HG03060 (cell line): ENCODE data around the gene PAPOLG.

Source experiments
- ATAC-seq: cut with Tn5 transposase; IDR thresholded peaks from one replicate; pipeline ENCODE4 v1.9.1; 2021; ENCODE audit warnings: low read depth, moderate number of reproducible peaks; ENCODE audit not compliant: unreplicated experiment

Gene PAPOLG

DNA sequence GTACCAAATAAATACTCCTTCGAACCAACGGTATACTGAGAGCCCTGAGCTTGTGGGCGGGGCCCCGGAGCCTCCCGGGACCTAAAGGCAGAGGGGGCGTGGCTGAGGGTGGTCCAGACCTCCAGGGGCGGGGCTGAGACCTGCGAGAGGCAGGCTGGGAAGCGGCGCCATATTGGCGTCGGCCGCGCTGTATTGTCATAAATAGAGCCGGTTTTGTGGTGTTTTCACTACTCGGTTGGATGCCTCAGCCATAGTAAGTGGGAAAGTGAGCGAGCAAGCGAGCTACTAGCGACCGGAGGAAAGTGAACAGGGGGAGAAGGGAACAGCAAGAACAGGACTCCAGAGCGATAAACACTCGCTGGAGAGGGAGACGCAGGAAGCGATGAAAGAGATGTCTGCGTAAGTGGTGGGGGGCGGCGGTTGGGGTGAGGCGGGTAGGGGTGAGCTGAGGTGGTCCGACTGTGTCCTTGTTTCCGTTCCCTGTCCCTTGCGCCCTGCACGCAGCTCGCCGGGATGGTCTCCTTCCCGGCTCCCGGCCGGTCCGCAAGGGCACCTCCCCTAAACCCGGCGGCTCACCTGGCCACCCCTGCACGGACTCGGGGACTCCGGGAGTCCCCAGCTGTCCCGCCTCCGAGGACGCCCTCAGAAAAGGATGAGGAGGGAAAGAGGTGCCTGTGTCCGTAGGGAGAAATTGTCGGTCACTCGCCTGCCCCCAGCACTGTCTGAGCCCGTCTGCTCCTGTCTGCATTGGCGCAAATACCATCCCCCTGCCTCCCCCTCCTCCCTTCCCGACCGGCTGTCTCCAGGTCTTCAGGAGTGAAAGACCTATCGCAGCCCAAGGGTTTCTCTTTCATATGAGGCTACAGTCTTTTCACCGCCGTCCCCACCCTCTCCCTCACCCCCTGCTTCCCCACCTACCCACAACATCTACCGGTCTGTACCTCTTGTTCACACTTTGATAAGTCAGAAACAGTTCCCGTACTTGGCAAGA is at the start of gene PAPOLG:
Gene PAPOLG, plus strand, starts transcription at position 172 of the 991 bp plus-strand sequence. Its CDS starts 211 bp downstream, at position 383.
- ATAC-seq: peak; percentile 92

DNA sequence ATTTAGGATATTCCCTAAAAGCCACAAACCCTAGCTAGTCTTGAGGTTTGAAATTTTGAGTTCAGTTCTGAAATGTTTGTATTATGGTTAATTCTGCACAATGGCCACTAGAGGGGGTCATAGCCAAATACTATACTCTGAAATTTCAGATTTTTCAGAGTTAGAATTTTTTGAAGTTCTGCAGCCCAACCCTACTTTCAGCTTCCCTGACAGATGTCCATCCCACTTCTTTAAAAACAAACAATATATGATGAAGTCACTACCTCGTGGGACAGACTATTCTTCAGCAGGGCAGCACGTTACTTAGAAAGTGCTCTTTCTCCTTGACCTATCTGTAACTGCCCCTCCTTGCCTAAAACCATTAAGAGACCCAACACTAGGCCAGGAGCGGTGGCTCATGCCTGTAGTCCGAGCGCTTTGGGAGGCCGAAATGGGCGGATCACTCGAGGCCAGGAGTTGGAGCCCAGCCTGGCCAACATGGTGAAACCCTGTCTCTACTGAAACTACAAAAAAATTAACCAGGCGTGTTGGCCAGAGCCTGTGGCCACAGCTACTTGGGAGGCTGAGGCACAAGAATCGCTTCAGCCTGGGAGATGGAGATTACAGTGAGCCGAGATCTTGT is 48.2 kb upstream of the PAPOLG start:
- no peak for ATAC-seq

DNA sequence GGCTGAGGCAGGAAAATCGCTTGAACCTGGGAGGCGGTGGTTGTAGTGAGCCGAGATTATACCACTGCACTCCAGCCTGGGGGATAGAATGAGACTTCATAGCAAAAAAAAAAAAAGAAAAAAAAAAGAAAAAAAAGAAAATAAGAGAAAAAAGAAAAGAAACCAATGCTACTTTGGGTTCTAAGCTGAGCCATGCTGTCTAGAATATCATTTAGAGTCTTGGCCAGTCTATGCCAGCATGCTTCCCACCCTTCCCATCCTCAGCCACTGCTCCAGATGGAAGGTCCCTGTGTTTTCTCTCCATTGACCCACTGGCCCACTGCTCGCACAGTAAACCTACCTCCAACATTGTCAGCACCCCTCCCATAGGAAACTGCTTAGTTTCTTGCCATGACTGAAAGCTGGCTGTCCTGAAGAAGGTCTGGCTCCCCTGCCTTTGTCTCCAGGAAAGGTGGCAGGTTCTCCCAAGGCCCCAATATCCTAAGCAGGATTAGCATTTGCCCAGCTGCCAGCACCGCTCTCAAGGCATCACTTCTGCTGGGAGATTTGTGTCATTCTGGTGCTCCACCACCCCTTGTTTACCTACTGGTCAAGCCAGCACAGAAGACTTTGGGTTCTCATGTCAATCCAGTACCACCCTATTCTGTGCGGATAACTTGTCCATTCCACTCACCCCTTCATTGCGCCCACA is 47.3 kb upstream of the PAPOLG start:
- ATAC-seq: no peak

DNA sequence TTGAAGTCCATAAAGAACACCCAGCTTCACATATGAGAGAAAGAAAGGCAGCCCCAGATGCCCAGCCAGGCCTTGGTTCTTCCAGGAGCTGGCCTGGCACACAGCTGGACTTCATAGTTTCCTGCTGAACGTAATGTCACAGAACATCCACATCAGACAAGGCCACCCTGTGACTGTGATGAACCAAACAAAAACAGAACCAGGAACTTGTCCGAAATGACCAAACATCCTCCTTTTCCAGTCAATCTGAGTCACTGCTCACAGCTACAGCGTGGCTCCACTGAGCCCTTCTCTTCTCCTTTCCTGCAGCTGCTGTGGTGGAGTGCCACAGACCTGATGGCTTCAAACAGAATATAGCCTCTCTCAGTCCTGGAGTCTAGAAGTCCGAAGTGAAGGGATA is 45.4 kb upstream of the PAPOLG start:
- ATAC-seq: no peak

DNA sequence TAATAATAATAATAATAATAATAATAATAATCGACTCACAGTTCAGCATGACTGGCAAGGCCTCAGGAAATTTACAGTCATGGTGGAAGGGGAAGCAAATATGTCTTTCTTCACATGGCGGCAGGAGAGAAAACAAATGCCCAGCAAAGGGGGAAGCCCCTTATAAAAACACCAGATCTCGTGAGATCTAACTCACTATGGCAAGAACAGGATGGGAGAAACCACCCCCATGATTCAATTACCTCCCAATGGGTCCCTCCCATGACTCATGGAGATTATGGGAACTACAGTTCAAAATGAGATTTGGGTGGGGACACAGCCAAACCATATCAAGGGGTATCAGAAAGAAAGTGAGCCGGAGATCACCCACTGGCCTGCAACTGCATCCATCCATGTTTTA is 40.5 kb upstream of the PAPOLG start:
- no peak for ATAC-seq

DNA sequence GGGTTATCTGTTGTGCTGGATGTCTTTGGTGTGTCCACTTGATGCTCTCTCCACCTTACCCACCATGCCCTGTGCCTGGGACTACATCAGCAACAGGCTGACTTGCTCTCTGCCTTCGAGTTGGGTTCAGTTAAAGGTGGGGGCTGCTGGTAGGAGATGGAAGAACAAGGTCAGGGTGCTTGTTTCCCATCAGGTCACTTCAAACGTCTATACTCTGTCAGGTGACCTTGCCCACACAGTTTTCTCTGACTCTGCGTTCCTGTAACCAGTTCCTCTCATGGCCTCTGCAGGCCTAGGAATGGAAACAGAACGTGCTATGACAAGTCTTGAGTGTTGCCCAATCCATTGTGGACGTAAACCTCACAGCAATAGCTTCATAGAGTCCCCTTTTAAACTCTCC is 38.4 kb upstream of the PAPOLG start:
- no peak for ATAC-seq

DNA sequence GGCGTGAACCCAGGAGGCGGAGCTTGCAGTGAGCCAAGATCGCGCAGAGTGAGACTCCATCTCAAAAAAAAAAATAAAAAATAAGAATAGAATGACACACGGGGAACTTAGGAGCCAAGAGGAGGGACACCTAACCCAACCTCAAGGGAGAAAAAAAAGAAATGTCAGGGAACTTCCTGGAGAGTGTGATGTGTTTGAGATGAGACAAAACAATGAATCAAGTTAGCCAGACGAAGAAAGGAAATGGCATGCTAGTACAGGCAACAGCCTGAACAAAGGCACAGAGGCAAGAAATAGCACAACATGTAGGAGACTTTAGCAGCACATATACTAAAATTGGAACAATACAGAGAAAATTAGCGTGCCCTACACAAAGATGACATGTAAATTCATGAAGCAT is 36.7 kb upstream of the PAPOLG start:
- ATAC-seq: no peak

DNA sequence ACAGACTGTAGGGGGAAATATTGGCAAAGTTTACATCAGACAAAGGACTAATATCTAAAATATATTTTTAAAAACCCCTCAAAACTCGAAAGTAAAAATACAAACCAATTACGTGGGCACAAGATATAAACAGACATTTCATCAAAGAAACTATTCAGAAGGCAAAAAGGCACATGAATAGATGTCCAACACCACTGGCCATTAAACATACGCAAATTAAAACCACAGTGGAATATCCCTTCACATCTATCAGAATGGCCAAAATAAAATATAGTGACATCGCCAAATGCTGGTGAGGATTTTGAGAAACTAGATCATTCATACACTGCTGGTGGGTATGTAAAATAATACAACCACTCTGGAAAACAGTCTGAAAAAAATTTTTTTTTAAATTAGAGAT is 30.6 kb upstream of the PAPOLG start:
- ATAC-seq: no peak

DNA sequence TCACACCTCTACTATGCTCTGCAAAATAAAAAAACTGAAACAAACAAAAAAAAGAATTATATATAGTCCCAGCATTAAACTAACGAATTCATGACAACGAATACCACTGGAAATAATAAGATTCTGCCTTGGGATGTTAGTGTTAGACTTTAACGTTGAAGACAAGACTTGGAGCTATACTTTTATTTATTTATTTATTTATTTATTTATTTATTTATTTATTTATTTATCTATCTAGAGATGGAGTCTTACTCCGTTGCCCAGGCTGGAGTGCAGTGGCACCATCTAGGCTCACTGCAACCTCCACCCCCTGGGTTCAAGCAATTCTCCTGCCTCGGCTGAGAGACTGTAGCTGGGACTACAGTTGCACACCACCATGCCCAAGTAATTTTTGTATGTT is 27.2 kb upstream of the PAPOLG start:
- ATAC-seq: no peak

DNA sequence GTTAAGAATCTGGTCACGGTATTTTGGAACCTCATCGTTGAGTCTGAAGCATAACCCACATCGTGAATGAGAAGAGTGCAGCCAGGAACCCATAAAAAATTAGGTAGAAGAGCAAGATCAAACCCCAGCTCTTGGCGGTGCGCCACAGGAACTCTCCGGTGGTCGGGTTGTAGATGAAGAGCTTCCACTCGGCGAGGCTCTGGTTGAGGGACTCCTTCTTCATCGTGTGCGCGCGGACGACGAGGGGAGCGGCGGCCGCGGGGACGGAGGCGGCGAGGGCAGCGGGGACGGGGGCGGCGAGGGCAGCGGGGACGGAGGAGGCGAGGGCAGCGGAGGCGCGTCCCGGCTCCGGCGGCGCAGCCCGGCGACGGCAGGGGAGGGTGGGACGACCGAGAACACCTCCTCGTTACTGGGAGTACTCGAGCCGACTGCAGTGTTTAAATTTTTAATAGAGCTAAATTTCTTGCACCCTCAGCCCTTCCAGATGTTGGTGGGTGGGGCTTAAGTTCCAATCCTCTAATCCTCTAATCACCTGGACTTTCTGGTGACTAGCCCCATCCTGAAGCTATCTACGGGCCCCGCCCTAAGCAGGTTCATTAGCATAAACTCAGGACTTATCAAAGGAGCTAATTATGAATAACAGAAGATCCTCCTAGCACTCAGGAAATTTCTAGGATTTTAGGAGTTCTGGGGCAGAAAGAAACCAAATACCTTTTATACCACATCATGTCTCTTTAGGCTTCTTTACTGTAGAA is 20.4 kb upstream of the PAPOLG start:
- no peak for ATAC-seq

DNA sequence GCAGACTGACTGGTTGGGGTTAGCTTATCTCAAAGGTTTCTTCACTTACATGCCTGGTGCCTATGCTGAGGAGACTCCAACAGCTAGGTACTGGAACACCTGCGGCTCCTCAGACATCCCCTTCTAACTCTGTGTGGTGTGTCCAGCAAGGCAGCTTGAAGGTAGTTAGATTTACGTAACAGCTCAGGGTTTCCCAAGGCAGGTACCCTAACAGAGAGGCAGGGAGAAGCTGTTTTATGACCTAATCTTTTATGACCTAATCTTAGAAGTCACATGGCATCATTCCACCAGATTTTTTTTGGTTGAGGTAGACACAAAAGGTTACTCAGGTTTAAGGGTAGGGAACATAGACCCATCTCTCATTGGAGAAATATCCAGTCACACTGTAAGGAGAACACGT is 17.4 kb upstream of the PAPOLG start:
- no peak for ATAC-seq

DNA sequence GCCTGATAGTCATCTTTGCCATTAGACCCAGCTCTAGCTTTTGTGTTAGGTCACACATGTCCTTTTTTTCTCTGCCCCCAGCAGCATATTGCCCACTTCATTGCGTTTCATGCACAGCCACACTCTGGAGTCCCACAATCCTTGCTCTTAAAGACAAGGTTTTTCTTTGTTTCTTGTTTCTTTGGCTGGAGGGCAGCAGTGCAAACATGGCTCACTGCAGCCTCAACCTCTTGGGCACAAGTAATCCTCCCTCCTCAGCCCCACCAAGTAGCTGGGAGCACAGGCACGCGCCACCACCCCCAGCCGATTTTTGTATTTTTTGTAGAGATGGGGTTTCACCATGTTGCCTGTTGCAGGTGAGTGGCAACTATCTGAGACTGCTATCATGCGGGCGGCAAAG is 16.9 kb upstream of the PAPOLG start:
- no peak for ATAC-seq

DNA sequence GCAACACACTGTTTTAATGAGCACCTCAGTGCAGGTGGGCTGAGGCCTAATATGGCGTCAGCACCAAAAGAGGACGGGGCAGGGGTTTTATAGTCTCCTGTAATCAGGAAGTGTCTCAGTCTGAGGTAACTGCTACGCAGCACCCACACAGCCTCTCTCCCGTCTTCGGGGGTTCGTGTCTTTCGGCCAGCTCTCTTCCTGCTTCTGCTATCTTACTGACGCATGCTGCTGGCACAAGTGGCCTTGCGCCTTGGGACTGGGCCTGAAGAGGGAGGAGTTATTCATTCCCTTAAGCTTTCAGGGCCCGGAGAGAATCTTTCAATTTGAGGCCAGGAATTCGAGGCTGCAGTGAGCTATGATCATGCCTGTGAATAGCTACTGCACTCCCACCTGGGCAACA is 14.5 kb upstream of the PAPOLG start:
- no peak for ATAC-seq

DNA sequence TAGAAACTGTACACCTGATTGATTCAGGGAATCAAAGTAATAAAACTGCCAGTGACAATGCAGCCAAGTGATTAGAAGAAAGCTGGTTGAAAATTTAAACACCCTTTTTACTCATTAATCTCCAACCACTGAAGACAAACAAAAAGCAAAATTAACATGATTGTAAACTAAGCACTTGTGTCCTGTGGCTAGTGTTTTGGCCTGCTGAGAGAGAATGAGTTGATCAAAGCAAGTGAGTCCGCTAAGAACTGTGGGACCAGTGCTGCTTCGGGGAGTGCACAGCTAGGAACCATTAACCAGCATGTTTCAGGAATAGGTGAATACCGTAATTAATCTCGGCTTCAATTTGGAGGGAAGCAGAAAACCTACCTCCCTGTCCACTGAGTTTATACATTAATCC is 13.6 kb upstream of the PAPOLG start:
- ATAC-seq: no peak

DNA sequence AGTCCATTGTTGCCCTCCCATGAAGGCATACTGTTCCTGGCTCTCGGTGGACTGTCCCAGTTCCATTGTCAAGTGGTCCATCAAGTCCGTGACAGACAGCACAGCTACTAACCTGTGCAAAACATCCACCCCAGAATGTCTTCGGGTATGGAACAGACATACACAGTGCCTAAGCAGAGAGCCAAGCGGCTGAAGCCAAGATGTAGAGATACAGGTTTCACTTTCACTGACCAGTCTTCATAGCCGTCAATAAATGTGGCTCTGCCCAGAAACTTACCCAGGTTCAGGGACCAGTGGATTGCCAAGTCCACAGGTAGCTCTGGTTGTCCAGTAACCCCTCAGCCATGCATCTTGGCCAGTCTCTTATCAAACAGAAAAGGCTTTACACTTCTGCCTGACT is 10.7 kb upstream of the PAPOLG start:
- ATAC-seq: no peak

DNA sequence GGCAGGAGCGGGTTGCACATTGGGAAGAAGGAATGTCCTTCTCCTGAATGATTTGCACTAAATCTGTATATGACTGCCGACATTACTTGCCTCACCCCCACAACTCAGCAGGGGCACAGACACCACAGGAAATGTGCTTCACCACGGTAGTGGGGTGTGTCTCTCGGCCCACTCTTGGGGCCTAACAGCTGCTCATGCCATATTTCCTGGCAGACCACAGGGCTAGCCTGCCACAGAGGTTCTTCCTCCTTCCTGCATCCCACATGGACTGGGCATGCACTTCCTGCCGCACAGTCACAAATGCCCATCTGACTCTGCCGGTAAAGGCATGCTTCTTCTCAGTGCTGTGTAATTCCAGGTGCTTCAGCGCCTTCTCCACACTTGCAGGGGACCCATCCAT is 10.3 kb upstream of the PAPOLG start:
- no peak for ATAC-seq

DNA sequence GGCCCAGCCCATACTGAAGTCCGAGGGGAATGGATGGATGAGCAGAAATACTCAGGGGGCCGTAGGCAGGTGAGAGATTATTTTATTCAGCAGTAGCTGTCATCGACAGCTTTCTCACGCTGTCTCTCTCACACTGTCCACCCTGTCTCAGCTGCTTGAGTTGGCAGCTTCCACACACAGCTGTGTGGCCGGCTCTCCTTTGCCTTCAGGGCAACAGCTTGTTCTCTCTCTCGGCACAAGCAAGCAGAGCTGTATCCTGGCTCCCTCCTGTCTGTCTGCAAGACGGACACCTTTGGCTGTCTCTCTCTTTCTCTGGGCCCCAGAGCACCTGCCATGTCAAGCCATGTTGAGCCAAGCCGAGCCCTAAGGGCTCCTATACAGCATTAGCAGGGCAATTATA is 9.8 kb upstream of the PAPOLG start:
- no peak for ATAC-seq

DNA sequence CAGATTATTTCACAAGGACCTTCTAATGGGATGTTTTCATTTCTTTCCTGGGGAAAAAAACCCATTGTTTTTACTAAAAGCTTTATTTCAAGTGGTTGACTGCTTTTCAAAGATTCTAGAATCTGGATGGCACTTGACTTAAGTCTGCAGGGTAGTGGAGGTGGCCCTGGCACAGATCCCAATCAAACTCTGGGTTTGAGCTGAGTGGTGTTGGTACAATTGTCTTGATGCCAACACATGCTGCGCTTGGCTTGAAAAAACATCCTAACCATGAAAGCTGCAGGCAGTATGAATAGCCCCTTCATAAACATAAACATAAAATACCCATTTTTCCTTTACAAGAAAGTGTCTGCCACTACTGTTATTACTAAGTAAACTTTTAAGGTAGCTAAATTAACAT is 3.6 kb downstream of the PAPOLG start:
- ATAC-seq: no peak

DNA sequence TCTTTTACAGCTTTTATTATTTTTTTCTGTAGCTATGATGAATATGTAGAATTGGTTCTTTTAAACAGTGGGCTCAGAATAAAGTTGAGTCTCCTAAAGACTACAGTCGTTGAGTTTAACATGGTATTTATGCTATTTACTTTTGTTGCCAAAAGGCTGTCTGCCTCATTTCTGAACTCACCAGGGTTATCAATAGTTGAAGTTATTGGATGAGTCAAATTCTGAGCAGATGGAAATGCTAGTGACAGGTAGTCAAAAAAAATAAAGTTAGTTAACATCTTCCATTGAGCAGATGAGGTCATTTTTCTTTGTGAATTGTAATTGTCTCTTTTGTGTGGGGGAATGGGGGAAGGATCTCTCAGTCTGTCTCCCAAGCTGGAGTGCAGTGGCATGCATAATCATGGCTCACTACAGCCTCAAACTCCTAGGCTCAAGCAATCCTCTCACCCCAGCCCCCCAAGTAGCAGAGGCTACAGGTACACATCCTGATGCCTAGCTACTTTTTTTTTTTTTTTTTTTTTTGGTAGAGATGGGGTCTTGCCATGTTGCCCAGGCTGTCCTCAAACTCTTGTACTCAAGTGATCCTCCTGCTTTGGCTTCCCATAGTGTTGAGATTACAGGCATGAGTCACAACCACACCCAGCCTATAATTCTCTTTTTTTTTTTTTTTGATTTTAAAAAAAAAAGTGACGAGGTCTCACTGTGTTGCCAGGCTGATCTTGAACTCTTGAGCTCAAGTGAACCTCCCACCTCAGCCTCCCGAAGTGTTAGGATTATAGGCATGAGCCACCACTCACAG is 8.9 kb downstream of the PAPOLG start:
- no peak for ATAC-seq

DNA sequence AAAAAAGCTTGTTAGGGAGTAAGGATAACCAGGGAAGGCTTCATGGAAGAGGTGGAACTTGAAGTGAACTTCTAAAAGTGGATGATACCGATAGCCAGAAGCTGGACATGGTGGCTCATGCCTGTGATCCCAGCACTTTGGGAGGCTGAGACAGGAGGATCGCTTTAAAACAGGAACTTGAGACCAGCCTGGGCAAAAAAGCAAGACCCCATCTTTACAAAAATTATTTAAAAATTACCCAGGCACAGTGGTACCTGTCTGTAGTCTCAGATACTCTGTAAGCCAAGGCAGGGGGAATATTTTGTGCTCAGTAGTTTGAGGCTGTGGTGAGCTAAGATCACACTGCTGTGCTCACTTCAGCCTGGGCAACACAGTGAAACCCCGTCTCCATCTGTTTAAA is 10.2 kb downstream of the PAPOLG start:
- no peak for ATAC-seq
